Panc1 (cell line): ENCODE measurements around the gene DLG2. TPM values are rescaled to one million over a fixed set of nuclear protein-coding genes. Genes with fewer than 3 reads are reported as not detected.

ENCODE experiments used
- ATAC-seq: fragments of 200-7000 bp; cut with Tn5 transposase; 2 replicates; pipeline ENCODE4 v1.9.1; 2020; ENCODE audit warnings: mild to moderate bottlenecking, moderate library complexity
- BruUV-seq: library from RNA; stranded (reverse); fragments of 400-500 nt; replicated peaks from 2 replicates; lab custom pipeline; 2021; lab: Mats Ljungman, UMichigan
- CTCF ChIA-PET: fragments of 300-600 bp; sonication (Branson Sonifier 250); formaldehyde crosslinking; loops from one replicate; lab custom pipeline; 2022; ENCODE audit warnings: antibody characterized with exemption; lab: Charles Lee
- POLR2A ChIA-PET: fragments of 300-600 bp; sonication (Branson Sonifier 250); formaldehyde crosslinking; loops from one replicate; lab custom pipeline; 2022; ENCODE audit warnings: antibody characterized with exemption; lab: Charles Lee
- DNase-seq: peaks from one replicate; pipeline ENCODE4 v3.0.0-alpha.2; 2010; ENCODE audit warnings: low read depth, low spot score
- H3K27ac ChIP-seq: 2 replicates; pipeline ENCODE4 v1.5.1; 2011; ENCODE audit warnings: mild to moderate bottlenecking, low read length, inconsistent platforms
- H3K27me3 ChIP-seq: fragments of 200-500 bp; sonication (Bioruptor generic); 2 replicates; pipeline ENCODE4 v1.6.0; 2014; ENCODE audit warnings: low read length, inconsistent platforms; ENCODE audit not compliant: control insufficient read depth, insufficient read depth
- H3K36me3 ChIP-seq: fragments of 200-500 bp; sonication (Bioruptor generic); 2 replicates; pipeline ENCODE4 v1.5.1; 2014; ENCODE audit warnings: inconsistent platforms, mild to moderate bottlenecking, low read length, moderate library complexity; ENCODE audit not compliant: control insufficient read depth, insufficient read depth
- H3K4me1 ChIP-seq: 2 replicates; pipeline ENCODE4 v1.5.1; 2011; ENCODE audit warnings: inconsistent platforms, mild to moderate bottlenecking, low read length, moderate library complexity; ENCODE audit not compliant: control insufficient read depth, insufficient read depth
- H3K4me3 ChIP-seq, 2 experiments: 2 replicates each; pipeline ENCODE4 v1.5.1; 2011 to 2012; ENCODE audit warnings: low read depth in 2 of 2, low read length in 2 of 2, mild to moderate bottlenecking in 2 of 2, inconsistent platforms in 1 of 2, moderate library complexity in 1 of 2
- H3K9me3 ChIP-seq: fragments of 200-500 bp; sonication (Bioruptor generic); 2 replicates; pipeline ENCODE4 v1.5.1; 2014; ENCODE audit warnings: low read depth, mild to moderate bottlenecking, inconsistent platforms, low read length, moderate library complexity; ENCODE audit not compliant: control insufficient read depth, insufficient read depth
- POLR2AphosphoS5 ChIP-seq: IDR thresholded peaks from 2 replicates; pipeline ENCODE4 v1.6.1; 2012; ENCODE audit warnings: mild to moderate bottlenecking, low read depth, low read length, moderate library complexity
- SIN3A ChIP-seq: IDR thresholded peaks from 2 replicates; pipeline ENCODE4 v1.6.1; 2012; ENCODE audit warnings: low read depth, mild to moderate bottlenecking, low read length, moderate library complexity, borderline replicate concordance; ENCODE audit not compliant: insufficient read depth
- TCF7L2 ChIP-seq: IDR thresholded peaks from 2 replicates; pipeline ENCODE4 v1.6.1; 2011; ENCODE audit warnings: mild to moderate bottlenecking, low read depth, low read length, inconsistent platforms
- in situ Hi-C: cut with HindIII; loops from 2 replicates; pipeline ENCODE4 v1.10.0; 2016; ENCODE audit warnings: low sequenced_read_pairs, low pct_unique_long_range_greater_than_20kb
- intact Hi-C: fragments of 100-400 bp; cut with micrococcal nuclease; formaldehyde crosslinking; loops from one replicate; pipeline ENCODE4 v1.10.0; 2022; ENCODE audit not compliant: unreplicated experiment
- total RNA-seq: library from RNA; stranded (reverse); gene quantifications from one replicate; pipeline ENCODE4 v1.2.1, GENCODE V29; 2021; ENCODE audit not compliant: unreplicated experiment
- TF ChIP-seq, protein P1 (sequence below), 2 experiments: IDR thresholded peaks; 2 replicates each; pipeline ENCODE4 v1.6.1; 2011 to 2012; ENCODE audit warnings: low read depth in 2 of 2, control low read depth in 1 of 2, low read length in 1 of 2, mild to moderate bottlenecking in 1 of 2, moderate library complexity in 1 of 2; ENCODE audit not compliant: insufficient read depth in 1 of 2
- TF ChIP-seq, protein P2 (sequence below): fragments of 450-650 bp; IDR thresholded peaks from 2 replicates; pipeline ENCODE4 v1.5.1; 2017; ENCODE audit warnings: mild to moderate bottlenecking

Gene DLG2
- total RNA-seq, 1 experiment from 2014 or later, result 4.2 TPM

DNA sequence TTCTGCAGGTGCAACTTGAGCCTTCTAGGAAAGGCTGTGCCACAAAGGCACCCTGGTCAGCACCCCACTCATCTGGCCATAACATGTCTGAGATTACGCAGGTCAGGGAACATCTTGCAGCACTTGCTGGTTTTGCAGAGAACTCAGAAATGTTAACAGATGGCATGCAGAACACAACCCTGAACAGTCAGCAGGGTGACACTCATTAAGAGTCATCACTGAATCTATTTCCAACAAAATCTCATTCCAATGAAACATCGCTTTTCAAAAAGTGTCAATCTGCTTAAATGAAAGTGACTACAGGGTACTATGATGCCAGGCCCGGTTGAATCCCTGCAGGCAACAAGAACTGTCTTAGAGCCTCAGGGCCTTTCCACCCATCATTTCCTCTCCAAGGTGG is 1971.2 kb downstream of the DLG2 start:
- ChIA-PET CTCF (no interaction called here), POLR2A (no interaction called here)
- no peak for ATAC-seq
- no peak for TF ChIP-seq POLR2AphosphoS5
- no peak for TF ChIP-seq SIN3A
- TF ChIP-seq TCF7L2, result no peak
- TF ChIP-seq, protein P1, sequence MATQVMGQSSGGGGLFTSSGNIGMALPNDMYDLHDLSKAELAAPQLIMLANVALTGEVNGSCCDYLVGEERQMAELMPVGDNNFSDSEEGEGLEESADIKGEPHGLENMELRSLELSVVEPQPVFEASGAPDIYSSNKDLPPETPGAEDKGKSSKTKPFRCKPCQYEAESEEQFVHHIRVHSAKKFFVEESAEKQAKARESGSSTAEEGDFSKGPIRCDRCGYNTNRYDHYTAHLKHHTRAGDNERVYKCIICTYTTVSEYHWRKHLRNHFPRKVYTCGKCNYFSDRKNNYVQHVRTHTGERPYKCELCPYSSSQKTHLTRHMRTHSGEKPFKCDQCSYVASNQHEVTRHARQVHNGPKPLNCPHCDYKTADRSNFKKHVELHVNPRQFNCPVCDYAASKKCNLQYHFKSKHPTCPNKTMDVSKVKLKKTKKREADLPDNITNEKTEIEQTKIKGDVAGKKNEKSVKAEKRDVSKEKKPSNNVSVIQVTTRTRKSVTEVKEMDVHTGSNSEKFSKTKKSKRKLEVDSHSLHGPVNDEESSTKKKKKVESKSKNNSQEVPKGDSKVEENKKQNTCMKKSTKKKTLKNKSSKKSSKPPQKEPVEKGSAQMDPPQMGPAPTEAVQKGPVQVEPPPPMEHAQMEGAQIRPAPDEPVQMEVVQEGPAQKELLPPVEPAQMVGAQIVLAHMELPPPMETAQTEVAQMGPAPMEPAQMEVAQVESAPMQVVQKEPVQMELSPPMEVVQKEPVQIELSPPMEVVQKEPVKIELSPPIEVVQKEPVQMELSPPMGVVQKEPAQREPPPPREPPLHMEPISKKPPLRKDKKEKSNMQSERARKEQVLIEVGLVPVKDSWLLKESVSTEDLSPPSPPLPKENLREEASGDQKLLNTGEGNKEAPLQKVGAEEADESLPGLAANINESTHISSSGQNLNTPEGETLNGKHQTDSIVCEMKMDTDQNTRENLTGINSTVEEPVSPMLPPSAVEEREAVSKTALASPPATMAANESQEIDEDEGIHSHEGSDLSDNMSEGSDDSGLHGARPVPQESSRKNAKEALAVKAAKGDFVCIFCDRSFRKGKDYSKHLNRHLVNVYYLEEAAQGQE (IDR thresholded peaks at IDR 0.05; ENCODE audit: insufficient read depth in 1 of 2, low read depth in 2 of 2, low read length in 1 of 2), result no peak
- TF ChIP-seq, protein P2, sequence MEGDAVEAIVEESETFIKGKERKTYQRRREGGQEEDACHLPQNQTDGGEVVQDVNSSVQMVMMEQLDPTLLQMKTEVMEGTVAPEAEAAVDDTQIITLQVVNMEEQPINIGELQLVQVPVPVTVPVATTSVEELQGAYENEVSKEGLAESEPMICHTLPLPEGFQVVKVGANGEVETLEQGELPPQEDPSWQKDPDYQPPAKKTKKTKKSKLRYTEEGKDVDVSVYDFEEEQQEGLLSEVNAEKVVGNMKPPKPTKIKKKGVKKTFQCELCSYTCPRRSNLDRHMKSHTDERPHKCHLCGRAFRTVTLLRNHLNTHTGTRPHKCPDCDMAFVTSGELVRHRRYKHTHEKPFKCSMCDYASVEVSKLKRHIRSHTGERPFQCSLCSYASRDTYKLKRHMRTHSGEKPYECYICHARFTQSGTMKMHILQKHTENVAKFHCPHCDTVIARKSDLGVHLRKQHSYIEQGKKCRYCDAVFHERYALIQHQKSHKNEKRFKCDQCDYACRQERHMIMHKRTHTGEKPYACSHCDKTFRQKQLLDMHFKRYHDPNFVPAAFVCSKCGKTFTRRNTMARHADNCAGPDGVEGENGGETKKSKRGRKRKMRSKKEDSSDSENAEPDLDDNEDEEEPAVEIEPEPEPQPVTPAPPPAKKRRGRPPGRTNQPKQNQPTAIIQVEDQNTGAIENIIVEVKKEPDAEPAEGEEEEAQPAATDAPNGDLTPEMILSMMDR, result no peak
- H3K27me3 ChIP-seq, result no peaks in the 10 kb centered on the region
- H3K9me3 ChIP-seq, result no peaks in the 10 kb centered on the region
- intact Hi-C loops (no loop called here), in situ Hi-C loops (no loop called here)
- no peak overlapping the region for H3K27ac ChIP-seq
- BruUV-seq, result no TSS peak
- DNase-seq, result no peak
- H3K4me3 ChIP-seq, result no peak overlapping the region
- no peaks in the 10 kb centered on the region for H3K36me3 ChIP-seq
- H3K4me1 ChIP-seq, result no peaks in the 10 kb centered on the region

DNA sequence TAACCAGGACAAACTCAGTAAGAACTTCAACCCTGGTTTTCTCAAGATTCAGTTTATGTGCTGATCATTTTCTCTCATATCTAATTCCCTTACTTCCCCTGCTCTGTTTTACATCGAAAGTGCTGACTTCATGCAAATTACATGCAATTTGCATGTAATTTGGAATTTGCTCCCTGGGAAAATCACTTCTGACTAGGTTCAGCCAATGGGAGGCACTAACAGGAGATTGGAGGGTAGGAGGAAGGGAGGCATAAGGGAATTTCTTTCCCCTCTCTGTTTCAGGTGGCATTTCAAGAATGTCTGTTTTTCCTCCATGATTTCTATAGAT is 1977.7 kb downstream of the DLG2 start:
- TF ChIP-seq SIN3A, result no peak
- TF ChIP-seq, protein P2, result no peak
- TF ChIP-seq TCF7L2, result no peak
- TF ChIP-seq, protein P1 (IDR thresholded peaks at IDR 0.05; ENCODE audit: insufficient read depth in 1 of 2, low read depth in 2 of 2, low read length in 1 of 2), result no peak
- no peak for TF ChIP-seq POLR2AphosphoS5
- CTCF ChIA-PET, result no interaction called here
- in situ Hi-C loops, result no loop called here
- ATAC-seq (no peak), DNase-seq (no peak)
- Histone ChIP-seq H3K4me1 (no peaks in the 10 kb centered on the region), H3K4me3 (no peak overlapping the region), H3K27ac (no peak overlapping the region), H3K36me3 (no peaks in the 10 kb centered on the region), H3K27me3 (peaks cover 5% of the 10 kb centered on the region), H3K9me3 (no peaks in the 10 kb centered on the region)
- intact Hi-C loops, result no loop called here
- POLR2A ChIA-PET, result no interaction called here
- BruUV-seq, result no TSS peak
